HS-5 (cell line): Measurements from ENCODE around the gene PPIL1.
"Not testable (repeated sequence)": the region's sequence is repeated elsewhere in the genome, so short reads cannot be mapped to it uniquely, and the experiment has no call there.

ENCODE experiments used
- DNase-seq: peaks from one replicate; pipeline ENCODE4 v3.0.0-alpha.2; 2012; ENCODE audit warnings: low read depth

PPIL1 gene

DNA sequence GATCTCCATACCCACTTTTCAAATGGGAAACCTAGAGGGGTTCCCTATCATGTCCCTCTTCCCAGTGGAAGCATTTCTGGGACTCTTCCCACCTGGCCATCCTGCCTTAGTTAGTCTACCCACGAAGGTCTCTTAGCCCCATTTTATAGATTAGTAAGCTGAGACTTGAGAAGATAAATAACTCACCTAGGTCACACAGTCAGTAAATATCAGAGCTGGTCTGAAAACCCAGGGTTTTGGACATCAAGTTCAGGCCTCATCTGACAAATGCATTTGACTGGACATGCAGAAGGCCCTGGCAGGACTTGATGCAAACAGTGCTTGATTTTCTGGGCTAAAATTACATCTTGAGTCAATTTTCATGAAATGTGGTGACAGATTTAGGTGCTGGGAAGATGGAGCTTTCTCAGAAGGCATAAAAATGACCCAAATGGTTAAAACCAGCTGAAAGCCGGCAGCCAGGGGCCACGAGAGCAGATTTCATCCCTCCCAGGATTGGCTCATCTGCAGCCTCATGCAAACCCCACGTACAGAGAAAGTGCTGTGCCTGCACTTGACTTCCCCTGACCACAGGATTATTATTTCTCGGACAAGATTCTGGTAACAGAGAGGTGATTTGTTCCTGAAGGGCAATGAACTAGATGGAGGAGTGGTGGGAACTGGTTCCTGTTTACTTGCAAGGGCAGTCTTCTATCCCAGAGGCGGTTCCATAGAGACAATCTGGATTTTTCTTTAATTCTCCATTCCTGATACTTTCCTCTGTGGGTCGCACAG is 58.5 kb downstream of the PPIL1 start:
- DNase-seq = no peak

DNA sequence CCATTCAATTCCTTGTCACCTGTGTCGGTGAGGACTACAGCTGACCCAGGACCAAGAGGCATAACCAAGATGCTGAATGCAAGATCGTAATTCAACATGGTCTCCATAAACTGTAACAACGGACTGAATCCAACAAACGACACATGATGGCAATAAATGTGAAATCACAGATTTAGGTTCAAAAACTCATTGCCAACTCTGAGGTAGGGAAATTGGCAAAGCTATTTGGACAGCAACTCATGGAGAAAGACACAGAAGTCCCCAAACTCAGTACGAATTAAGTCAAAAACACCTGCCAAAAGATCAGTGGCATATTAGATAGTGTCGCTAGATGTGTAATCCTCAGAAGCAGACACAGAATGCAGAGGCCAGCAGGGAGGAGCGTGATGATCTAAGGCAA is 60.4 kb downstream of the PPIL1 start:
- no peak for DNase-seq

DNA sequence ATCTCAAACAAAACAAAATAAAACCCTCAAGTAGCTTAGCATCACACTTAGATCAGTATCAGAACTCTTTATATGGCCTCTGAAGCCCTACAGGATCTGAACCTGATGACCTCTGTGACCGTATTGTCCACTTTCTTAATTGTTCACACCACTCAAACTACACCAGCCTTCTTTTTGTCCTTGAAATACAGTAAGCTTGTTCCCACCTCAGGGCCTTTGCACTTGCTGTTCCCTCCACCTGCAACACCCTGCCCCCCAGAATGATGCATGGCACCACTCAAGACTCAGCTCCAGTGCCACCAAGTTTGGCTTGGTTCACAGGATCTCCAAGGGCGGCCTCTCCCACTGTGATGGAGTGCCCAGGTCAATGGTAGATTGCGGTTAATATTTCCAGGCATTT is 61.1 kb downstream of the PPIL1 start:
- DNase-seq = no peak

DNA sequence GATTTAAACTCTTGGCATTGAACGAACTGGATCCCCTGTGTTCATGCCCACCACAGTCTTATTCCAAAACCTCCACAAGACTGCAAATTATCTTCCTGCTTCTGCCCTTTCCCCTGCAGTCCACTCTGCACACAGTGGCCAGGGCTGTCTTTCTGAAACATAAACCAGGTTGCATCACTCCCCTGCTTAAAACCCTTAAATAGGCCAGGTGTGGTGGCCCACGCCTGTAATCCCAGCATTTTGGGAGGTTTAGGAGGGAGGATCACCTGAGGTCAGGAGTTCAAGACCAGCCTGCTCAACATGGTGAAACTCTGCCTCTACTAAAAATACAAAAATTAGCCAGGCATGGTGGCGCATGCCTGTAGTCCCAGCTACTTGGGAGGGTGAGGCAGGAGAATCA is 61.6 kb downstream of the PPIL1 start:
- DNase-seq = not testable (repeated sequence)

DNA sequence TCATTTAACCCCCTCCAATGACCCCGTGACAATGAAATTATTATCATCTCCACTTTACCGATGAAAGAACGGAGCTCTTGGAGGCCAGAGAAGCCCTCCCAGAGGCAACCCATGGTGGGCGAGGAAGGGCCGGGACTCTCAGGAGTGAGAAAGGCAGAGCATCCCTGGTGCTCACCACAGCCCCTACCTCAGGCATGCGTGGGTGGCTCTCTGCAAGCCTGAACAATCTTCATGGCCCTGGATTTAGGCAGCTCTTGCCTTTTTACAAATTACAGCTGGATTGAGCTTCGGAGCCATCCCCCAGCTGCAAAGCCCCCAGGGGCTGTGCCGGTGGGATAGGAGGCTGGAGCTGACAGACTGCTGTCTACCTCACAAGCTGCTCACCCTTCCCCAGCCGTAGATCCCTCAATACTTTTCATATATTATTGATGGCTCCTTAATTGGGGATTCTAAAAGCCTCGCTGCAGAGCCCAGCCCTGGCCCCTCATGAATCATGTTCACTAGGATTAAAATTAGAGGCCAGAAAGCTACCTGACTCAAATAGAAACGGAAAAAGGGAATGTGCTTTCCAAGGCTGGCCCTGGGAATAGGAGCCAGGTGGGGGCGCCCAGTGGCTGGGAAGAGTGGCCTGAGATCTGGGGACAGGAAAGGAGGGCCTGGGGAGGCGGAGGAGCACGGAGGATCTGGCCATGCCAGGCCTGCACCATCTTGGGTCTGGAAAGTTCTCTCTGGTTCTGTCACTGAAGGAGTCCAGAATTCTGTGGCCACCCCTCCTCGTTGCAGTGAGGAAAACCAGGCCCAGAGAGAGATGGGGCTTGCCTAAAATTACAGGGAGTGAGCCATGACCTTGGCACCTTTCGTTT is 64.4 kb downstream of the PPIL1 start:
- DNase-seq = no peak

DNA sequence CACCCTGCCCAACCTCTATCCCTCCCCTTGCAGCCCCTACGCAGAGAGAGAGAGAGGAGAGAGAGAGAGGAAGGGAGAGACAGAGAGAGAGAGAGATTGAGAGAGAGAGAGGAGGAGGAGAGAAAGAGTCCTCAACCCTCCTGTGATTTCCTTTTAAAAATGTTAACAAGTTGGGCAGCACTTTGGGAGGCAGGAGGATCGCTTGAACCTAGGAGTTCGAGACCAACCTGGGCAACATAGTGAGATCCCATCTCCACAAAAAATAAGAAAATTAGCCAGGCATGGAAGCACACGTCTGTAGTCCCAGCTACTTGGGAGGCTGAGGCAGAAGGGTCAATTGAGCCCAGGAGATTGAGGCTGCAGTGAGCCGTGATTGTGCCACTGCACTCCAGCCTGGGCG is 65.4 kb downstream of the PPIL1 start:
- no peak for DNase-seq

DNA sequence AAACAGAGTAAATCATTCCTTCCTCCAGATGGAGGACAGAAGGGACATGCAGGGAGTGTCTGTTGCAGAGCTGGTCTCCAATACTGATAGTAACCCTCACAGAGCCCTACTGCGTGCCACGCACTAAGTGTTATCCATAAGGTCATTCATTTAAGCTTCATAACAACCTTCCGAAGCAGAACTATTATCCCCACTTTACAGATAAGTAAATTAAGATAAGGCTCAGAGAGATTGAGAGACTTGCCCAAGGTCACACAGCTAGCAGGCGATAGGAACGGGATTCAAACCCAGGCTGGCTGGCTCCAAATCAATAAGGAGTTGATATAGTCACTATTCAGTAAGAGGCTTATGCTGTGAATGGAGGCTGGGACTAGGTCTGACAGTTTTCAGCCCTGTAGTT is 66.0 kb downstream of the PPIL1 start:
- no peak for DNase-seq

DNA sequence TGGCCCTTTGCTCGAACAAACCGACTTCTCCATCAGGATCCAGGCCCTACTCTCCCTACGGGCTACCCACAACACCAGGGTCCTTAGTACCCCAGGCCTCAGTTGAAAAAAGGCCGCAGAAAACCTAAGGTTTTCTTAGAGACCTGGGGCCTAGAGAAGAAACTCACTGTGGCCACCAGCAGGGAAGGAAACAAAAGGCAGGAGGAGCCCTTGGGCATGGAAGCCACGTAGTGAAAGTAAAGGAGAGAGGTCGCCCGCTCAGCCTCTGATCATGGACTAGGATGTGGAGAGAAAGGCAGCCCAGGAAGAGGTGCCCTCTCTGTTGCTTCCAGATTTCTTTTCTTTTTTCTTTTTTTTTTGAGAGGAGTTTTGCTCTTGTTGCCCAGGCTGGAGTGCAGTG is 66.9 kb downstream of the PPIL1 start:
- no peak for DNase-seq

DNA sequence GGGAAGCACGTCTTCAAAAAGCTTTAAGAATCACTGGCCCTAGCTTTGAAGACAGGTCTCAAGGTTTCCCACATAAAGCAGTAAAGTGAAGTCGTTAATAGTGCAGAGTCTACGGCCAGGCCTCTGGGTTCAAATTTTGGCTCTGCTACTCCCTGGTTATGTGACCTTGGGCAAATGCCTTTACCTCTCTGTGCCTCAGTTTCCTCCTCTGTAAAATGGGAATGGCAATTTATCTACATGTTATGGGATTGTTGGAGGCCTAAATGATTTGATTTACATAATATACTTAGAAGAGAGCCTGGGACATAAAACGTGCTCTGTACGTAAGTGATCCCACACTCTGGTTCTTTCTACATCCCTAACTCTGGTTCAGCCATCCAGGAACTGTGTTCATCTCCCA is 67.5 kb downstream of the PPIL1 start:
- no peak for DNase-seq

DNA sequence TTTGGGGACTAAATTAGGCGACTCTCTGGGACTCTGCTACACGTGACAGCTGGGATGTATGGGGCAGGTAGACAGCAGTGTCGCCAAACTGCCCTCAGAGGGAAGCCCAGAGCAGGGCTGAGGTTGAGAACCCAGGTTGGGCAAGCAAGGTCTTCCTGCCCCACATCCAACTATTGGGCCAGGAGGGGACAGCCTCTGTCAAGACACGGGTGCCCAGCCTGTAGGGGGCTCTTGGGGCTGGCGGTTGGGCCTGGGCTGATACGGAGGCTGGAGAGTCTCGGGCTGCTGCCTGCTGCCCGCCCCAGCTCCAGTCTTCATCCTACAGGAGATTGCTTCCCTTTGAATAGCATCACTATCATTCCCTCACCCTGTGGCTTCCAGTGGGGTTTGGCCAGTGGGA is 68.7 kb downstream of the PPIL1 start:
- DNase-seq = no peak

DNA sequence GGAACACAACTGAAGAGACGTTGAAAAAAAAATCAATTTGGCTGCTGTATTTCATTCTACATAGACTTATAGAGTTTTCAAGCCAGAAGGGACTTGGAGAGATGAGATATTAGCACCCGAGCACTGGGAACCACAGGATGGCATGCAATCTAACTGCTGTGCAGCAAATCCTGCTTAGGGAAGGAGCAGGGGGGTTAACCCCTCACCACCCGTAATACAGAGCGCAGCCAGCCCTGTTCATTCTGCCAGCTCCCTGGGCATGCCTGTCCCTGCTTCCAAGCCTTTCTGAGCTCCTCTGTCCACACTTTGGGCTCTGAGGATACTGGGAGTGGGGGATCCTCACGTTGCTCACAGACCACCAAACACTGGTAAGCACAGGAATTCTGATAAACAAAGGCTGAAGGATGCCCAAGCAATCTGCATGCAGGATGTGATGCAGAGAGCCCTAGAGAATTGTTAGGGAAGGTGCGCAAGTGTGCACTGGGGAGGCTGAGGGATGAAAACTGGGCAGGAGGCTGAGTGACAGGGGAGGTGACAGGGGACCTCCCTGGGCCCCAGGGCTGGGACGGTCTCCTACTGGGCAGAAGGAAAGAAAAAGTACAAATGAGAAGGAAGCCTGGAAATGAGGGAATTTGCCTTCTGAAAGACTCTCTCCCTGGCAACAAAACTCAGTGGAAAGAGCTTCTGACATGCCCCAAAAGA is 69.4 kb downstream of the PPIL1 start:
- no peak for DNase-seq
